GM19043 (cell line): ENCODE measurements around the gene LECT2.

ENCODE experiments used
- ATAC-seq: cut with Tn5 transposase; IDR thresholded peaks from one replicate; pipeline ENCODE4 v1.9.1; 2021; ENCODE audit warnings: low read depth; ENCODE audit not compliant: unreplicated experiment

The LECT2 gene

DNA sequence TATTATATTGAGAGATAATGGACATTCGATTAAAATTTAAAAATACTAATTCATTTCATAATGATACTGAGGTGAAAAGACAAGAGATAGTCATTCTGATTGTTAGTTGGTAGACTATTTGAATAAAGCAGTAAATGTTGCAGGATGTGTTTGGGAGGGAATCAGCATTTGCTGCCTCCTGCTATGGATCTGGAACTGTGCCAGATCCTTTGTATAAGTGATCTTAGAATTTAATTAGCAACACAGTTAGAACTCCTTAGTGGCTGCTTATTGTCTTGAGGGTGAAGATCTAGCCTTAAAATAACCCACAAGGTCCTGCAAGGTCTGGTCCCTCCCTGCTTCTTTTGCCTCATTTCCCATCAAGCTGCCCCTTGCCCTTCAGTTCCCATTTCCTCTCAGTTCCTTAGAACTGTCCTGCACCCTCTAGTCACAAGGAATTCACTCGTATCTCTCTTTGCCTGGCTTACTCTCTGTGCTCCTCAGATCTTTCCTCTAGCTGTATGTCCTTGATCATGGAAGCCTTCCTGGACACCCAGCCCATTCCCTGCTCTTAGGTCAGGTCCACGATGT, 12.5 kb downstream of the LECT2 start:
- no peak for ATAC-seq

DNA sequence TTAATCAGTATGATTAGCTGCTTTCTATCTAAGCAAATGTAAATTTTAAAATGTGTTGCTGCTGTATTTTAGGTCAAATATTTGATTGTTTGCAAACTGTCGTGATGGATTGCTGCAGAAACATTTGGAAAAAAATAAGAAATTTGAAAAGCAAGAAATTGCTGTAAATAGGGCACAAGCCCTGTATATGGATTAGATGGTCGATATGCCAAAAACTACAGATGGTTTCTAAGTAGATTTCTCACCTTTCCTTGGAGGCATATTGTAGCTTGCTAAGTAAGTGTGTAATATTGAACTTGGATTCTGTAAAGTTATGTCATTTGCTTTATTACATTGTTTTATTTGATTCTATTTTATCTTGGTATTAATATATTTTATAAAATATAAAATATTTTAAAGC, 13.1 kb downstream of the LECT2 start:
- no peak for ATAC-seq

DNA sequence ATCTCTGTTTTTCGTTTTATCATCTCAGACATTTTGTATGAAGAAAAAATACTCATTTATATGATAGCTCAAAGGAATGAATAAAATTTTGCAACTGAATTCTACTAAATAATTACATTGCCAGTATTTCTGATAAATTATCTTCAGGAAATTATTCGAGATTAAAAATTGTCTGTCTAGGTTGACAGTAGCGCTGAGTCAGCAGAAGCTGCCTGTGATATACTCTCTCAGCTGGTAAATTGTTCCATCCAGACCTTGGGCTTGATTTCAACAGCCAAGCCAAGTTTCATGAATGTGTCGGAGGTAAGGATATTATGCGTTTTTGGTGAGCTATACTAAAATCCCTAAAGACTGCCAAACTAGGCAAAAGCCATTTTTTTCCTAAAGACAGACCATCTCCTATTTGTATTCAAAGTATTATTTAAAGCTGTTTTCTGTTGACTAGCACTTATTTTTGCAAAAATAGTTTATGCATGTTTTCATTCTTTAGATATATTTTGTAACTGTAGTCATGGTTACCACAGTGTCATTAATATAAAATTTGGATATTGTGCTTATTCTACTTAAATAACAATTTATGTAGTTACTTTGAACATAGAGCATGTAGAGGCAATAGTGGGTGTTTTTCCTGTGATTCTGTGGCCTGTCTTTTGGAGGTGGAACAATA, 17.4 kb downstream of the LECT2 start:
- ATAC-seq: no peak

DNA sequence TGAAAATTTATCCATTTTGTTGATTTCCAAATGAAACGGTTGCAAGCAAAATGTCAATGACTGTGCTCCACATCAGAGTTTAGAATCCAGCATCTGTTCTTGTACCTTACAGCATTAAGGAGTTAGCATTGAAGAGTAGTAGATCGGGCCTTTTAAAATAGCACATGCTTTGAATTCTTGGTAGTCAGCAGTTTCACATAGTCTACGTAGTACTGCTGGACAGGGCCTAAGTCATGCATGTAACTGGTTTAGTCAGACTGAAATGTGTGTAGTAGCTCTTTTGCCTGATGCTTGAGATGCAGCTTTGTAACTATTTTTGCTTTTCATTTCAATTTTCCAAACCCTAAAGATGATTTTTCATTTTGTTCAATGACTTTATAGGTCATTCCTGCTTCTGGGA, 19.8 kb downstream of the LECT2 start:
- no peak for ATAC-seq

DNA sequence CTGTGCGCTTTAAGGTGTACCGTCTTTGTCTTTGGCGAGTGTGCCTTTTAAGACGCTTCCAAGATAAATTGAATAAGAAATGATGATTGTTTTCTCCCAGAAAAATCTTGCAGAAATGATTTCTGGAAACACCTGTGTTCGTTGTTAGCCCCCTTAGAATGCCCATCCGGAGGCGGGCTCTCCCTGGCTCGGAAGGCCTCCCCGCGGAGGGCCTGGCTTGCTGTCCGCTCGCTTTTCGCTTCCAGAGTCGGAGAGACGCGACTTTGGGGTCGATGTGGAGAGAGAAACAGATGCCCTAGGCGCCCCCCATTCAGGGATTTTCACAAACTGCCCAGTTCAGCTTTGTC, 23.9 kb downstream of the LECT2 start:
- no peak for ATAC-seq

DNA sequence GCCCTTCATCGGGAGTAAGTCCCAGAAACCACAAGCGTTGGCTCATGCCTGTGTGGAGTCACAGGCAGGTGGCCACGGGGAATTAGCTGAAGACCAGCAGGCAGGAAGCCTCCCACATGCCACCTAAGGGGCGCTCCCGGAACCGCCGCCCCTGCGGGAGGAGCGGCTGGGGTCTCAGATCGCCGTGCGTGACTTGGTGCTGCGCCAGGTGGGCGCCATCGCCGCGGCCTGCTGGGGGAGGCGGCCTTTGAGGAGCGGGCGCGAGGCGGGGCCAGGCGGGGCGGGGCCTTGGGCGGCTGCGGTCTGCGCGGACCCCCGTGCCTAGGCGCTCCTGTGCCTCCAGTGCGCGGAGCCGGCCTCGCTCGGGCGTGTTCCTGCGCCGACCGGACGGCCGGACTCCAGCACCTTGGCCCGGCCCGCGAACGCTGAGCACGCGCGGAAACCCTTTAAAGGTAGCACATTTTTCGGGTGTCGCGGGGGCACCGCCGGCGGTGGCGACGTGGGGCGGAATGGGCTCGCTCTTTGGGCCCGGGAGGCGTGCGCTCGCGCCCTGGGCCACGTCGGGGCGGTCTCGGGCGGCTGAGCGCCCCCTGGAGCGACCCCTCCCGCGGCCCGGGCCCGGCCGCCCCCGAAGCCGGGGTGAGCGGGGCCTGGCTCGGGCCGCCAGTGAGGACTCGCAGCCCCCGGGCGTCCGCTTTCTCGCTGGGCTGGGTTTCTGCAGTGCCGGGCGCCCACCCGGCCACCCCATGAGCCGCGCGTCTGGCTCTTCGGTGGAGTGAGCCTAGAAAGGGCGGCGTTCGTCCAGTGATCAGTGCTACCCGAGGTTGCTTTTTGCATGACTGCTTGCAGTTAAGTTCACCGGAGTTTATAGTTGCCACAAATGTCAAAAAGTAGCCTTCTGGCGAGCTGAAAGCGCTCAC, 24.5 kb downstream of the LECT2 start:
- no peak for ATAC-seq

DNA sequence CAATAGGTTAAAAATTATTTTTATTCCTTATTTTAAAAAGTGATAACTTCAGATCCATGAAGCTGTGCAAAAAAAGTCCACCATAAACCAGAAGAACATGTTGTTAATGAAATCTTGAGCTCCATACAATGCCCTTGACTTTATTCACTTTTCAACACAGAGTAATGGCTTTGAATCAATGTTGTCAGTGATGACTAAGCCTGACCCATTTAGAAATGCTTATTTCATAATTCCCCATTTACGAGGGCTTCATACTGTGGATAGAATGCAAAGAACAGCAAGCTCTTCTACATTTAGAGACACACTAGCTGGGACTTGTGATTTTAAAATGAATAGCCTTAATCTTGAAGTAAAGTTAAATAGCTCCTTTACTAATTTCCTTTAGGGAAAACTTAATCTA, 33.4 kb downstream of the LECT2 start:
- ATAC-seq: no peak

DNA sequence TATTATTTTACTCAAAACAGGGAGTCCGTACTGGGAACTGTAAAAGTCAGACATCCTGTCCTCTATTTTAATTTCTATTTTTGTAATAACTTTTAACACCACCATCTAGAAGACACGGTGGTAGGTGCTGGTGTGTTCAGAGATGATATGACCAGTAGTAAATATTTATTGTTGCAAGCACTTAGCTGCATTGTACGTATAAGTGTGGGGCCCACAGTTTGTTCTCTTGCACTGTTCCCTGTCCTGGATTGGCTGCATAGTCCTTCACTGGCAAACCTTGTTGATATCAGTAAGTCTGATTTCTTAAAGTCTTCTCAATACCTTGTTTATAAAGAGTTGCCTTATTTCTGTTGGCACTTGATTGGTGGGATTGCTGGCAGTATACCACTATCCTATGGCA, 34.6 kb downstream of the LECT2 start:
- no peak for ATAC-seq

DNA sequence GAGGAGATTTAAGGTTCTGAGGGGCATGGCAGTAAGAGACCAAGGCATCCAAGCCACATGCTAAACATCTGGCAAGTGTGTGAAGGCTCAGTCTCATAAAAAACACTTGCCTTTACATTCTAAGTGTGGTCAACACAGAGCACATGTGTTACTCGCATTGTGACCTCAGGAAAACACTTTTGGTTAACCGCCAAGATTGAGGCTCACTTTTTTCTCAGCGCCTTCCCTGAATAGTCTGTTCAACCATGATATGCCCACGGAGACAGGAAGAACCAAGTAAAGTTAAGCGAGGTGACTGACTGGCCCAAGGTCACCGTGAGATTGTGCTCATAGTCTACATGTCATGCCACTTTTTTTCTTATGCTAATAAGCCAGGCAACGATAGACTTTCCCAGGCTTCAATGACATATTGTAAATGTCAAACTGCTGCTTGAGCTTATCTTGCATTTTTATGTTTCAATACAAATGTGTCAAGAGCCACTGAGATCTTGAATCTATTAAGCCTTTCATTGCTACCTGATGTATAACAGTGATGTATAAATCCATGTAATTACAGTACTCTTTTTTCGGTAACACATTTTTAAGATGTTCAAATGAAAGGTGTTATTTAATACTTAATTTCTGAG, 38.0 kb downstream of the LECT2 start:
- no peak for ATAC-seq

DNA sequence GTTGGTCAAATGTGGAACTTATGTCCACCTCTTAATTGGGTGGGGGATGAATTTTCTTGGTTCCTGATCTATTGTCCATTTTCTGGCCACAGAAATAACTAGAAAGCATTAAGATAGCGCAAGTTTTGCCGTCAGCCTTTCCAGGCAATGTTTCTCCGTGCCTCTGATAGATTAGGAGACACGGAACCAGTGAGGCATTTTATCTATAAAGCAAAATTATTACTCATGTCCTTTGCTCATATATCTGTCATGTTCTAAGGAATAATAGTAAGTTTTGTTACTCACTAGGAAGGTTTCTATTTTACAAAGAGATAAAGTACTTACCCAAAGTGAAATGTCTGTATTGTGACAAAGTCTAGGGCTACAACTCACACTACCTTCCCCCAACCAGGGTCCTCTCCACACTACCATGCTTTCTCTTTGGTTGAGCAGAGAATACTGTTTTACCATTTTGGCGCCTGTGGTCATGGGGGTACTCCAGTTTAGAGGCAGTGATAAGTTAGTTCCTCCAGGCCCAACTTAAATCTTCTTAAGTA, 39.2 kb downstream of the LECT2 start:
- ATAC-seq: no peak

DNA sequence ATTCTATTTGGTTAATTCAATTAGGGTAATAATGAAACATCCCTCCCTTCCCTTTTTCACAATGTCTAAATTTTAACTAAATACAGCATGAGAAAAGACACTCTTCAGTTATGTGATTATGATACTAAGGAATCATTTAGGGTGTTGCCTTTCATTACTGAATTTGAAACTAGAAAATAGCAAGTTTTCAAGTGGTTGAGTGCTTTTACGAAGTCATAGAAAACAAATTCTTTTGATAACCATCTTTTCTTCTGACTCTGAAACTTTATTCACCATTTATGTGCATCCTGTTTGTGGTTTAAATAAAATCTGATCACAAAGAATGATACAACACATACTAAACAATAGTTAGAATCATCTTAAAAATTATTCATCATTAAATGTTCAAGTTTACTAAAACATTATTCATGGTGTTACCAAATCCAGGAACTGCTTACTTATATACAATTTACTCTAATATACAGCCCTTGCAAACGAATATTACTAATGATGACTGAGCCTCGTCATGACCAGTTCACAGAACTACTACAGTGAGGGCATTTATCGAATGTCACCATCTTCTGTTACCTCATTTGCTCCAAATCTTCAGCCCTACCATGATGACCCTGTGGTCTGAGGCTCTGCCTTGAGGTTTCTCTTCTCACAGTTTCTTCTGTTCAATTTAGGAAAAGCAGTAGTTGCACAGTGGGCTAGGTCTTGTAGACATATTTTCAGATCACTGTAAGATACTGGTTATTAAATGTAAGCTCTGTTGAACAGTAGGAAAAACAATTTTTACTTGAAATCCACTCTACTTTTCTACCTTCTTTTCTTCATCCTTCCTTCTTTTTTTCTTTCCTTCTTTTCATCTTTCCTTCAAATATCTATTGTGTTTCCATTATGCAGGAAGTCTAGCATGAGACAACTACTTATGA, 40.8 kb downstream of the LECT2 start:
- ATAC-seq: no peak

DNA sequence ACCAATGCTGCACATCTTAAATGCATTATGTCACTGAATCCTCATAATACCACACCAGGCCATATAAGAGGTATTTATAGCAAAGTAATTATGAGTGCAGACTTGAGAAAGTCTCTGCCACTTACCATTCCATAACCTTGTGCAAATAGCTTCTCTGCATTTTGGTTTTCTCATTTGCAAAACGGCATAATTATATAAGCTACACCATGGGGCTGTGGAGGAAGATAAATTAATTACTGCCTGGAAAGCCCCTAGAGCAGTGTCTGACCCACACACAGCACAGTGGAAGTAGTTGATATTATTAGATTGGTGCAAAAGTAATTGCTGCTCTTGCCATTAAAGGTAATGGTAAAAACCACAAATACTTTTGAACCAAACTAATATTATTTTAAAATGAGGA, 49.6 kb downstream of the LECT2 start:
- ATAC-seq: no peak

DNA sequence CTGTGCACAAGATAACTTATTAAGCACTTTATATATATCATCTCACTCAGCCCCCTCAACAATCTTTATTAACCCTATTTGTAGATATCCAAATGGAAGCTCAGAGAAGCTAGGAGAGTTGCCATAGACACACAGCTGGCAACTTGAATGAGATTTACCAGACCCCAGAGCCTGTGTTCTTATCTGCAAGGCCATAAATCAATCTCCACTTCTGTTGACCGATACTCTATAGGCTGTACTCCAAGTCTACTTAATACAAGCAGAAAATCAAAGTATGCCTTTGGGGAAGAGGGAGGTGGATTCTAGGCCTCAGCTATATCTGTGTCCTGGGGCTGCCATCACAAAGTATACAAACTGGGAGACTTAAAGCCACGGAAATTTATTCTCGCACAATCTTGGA, 53.1 kb downstream of the LECT2 start:
- ATAC-seq: no peak

DNA sequence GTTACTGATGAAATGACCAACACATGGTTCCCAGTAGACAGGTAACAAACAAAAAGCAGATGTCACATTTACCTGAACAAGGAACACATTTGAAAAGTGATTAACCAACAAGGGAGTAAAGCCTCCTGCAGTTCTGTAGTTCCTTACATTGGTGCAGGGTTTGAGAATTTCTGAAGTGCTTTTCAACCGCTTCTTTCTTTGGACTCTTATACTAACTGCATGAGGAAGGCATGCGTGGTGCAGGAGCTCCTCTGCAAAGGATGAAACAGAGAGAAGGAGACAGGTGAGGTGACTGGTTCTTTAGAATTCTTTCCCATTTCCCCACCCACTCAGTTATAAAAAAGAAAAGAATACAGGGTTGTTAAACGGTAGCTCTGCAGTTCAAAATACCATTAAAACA, 54.5 kb downstream of the LECT2 start:
- ATAC-seq: no peak

DNA sequence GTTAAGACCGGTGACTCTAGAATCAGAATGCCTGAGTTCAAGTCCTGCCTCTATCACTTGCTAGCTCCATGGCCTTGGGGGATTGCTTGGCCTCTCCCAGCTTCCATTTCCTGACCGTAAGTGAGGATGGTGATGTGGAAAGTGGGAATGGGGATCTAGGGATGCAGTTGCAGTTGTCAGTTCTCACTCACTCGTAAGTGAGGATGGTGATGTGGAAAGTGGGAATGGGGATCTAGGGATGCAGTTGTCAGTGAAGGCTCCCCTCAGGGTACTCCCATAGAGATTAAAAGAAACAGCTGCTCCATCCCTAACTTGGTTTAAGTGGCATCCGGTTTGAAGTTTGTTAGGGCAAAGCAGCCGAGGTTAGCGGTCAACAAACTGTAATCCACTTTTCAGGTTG, 56.1 kb downstream of the LECT2 start:
- ATAC-seq: no peak
